HEK293 (cell line): ENCODE results near the gene YPEL1.

Experiments
- CTCF ChIA-PET: fragments of 350-600 bp; formaldehyde crosslinking; extraction: SDS; loops from one replicate; lab custom pipeline; 2021; ENCODE audit warnings: antibody characterized with exemption; lab: Yijun Ruan, JAX
- POLR2A ChIA-PET: fragments of 300-600 bp; formaldehyde crosslinking; extraction: SDS; loops from one replicate; lab custom pipeline; 2020; ENCODE audit warnings: antibody characterized with exemption, inconsistent platforms; lab: Yijun Ruan, JAX
- H3K27ac ChIP-seq: fragments of 200-500 bp; sonication (Bioruptor generic); 2 replicates; pipeline ENCODE4 v1.5.1; 2014; ENCODE audit warnings: low read depth, low read length, control low read depth, inconsistent platforms; ENCODE audit errors: extremely low read depth
- H3K36me3 ChIP-seq, 2 experiments: fragments of 200-500 bp in 1 of 2; sonication (Bioruptor generic) in 1 of 2; 1 replicate in 1 of 2; 2 replicates in 1 of 2; pipeline ENCODE4 v1.5.1; 2014 to 2017; ENCODE audit warnings: inconsistent platforms in 2 of 2, low read length in 2 of 2; ENCODE audit not compliant: control insufficient read depth in 2 of 2, insufficient read depth in 1 of 2
- H3K4me1 ChIP-seq: fragments of 200-500 bp; sonication (Bioruptor generic); 2 replicates; pipeline ENCODE4 v1.5.1; 2014; ENCODE audit warnings: mild to moderate bottlenecking, low read length, inconsistent platforms; ENCODE audit not compliant: control insufficient read depth, insufficient read depth
- H3K4me3 ChIP-seq: 2 replicates; pipeline ENCODE4 v1.5.1; 2011; ENCODE audit warnings: low read depth, mild to moderate bottlenecking, control low read depth, low read length, moderate library complexity
- H3K9me3 ChIP-seq: fragments of 200-500 bp; sonication (Bioruptor generic); 2 replicates; pipeline ENCODE4 v1.5.1; 2014; ENCODE audit warnings: low read depth, low read length, inconsistent platforms; ENCODE audit not compliant: control insufficient read depth, insufficient read depth
- KLF8 ChIP-seq: fragments of 450-650 bp; formaldehyde crosslinking; IDR thresholded peaks from 2 replicates; pipeline ENCODE4 v1.5.1; 2016; ENCODE audit warnings: missing biosample characterization, missing genetic modification characterization
- YY1 ChIP-seq: fragments of 450-650 bp; formaldehyde crosslinking; IDR thresholded peaks from 2 replicates; pipeline ENCODE4 v1.5.1; 2018; ENCODE audit warnings: missing biosample characterization, missing genetic modification characterization
- ZBTB48 ChIP-seq: fragments of 450-650 bp; formaldehyde crosslinking; IDR thresholded peaks from 2 replicates; pipeline ENCODE4 v1.5.1; 2016; ENCODE audit warnings: missing biosample characterization, missing genetic modification characterization
- ZEB2 ChIP-seq: fragments of 450-650 bp; formaldehyde crosslinking; IDR thresholded peaks from 2 replicates; pipeline ENCODE4 v1.5.1; 2016; ENCODE audit warnings: missing biosample characterization, missing genetic modification characterization
- ZFP3 ChIP-seq: fragments of 450-650 bp; formaldehyde crosslinking; IDR thresholded peaks from 2 replicates; pipeline ENCODE4 v1.5.1; 2016; ENCODE audit warnings: low read depth, missing biosample characterization, missing genetic modification characterization
- ZFP41 ChIP-seq: fragments of 450-650 bp; formaldehyde crosslinking; IDR thresholded peaks from 2 replicates; pipeline ENCODE4 v1.5.1; 2016; ENCODE audit warnings: missing biosample characterization, missing genetic modification characterization, borderline replicate concordance
- ZFP69B ChIP-seq: fragments of 450-650 bp; formaldehyde crosslinking; IDR thresholded peaks from 2 replicates; pipeline ENCODE4 v1.5.1; 2016; ENCODE audit warnings: missing biosample characterization, missing genetic modification characterization
- ZNF10 ChIP-seq: fragments of 450-650 bp; formaldehyde crosslinking; IDR thresholded peaks from 2 replicates; pipeline ENCODE4 v1.5.1; 2017; ENCODE audit warnings: missing biosample characterization, missing genetic modification characterization
- ZNF114 ChIP-seq: fragments of 450-650 bp; formaldehyde crosslinking; IDR thresholded peaks from 2 replicates; pipeline ENCODE4 v1.5.0; 2017; ENCODE audit warnings: missing biosample characterization, missing genetic modification characterization
- ZNF132 ChIP-seq: fragments of 450-650 bp; formaldehyde crosslinking; IDR thresholded peaks from 2 replicates; pipeline ENCODE4 v1.5.1; 2017; ENCODE audit warnings: missing biosample characterization, missing genetic modification characterization, borderline replicate concordance
- ZNF19 ChIP-seq: fragments of 450-650 bp; formaldehyde crosslinking; IDR thresholded peaks from 2 replicates; pipeline ENCODE4; 2016; ENCODE audit warnings: missing biosample characterization, missing genetic modification characterization, low read depth
- ZNF211 ChIP-seq: fragments of 450-650 bp; formaldehyde crosslinking; IDR thresholded peaks from 2 replicates; pipeline ENCODE4 v1.5.1; 2016; ENCODE audit warnings: low read depth, missing biosample characterization, missing genetic modification characterization
- ZNF214 ChIP-seq: fragments of 450-650 bp; formaldehyde crosslinking; IDR thresholded peaks from 2 replicates; pipeline ENCODE4 v1.5.1; 2017; ENCODE audit warnings: missing biosample characterization, mild to moderate bottlenecking, missing genetic modification characterization, borderline replicate concordance
- ZNF350 ChIP-seq: fragments of 450-650 bp; formaldehyde crosslinking; IDR thresholded peaks from 2 replicates; pipeline ENCODE4 v1.5.0; 2017; ENCODE audit warnings: missing biosample characterization, mild to moderate bottlenecking, missing genetic modification characterization
- ZNF366 ChIP-seq: fragments of 450-650 bp; formaldehyde crosslinking; conservative IDR thresholded peaks from 2 replicates; pipeline ENCODE4 v1.5.1; 2016; ENCODE audit warnings: missing biosample characterization, missing genetic modification characterization
- ZNF391 ChIP-seq: fragments of 450-650 bp; formaldehyde crosslinking; IDR thresholded peaks from 2 replicates; pipeline ENCODE4 v1.5.1; 2016; ENCODE audit warnings: low read depth, missing biosample characterization, missing genetic modification characterization, borderline replicate concordance
- ZNF514 ChIP-seq: fragments of 450-650 bp; formaldehyde crosslinking; IDR thresholded peaks from 2 replicates; pipeline ENCODE4 v1.5.1; 2016; ENCODE audit warnings: missing biosample characterization, missing genetic modification characterization
- ZNF529 ChIP-seq: fragments of 450-650 bp; formaldehyde crosslinking; IDR thresholded peaks from 2 replicates; pipeline ENCODE4 v1.5.1; 2017; ENCODE audit warnings: missing genetic modification characterization, missing biosample characterization; ENCODE audit not compliant: insufficient replicate concordance
- ZNF600 ChIP-seq: fragments of 450-650 bp; formaldehyde crosslinking; IDR thresholded peaks from 2 replicates; pipeline ENCODE4 v1.5.1; 2016; ENCODE audit warnings: missing biosample characterization, missing genetic modification characterization
- ZNF629 ChIP-seq: fragments of 450-650 bp; formaldehyde crosslinking; IDR thresholded peaks from 2 replicates; pipeline ENCODE4 v1.5.1; 2017; ENCODE audit warnings: missing biosample characterization, missing genetic modification characterization
- ZNF677 ChIP-seq: fragments of 450-650 bp; IDR thresholded peaks from 2 replicates; pipeline ENCODE4 v1.5.0; 2018; ENCODE audit warnings: missing biosample characterization, mild to moderate bottlenecking, missing genetic modification characterization, moderate library complexity
- ZNF707 ChIP-seq: fragments of 450-650 bp; formaldehyde crosslinking; IDR thresholded peaks from 2 replicates; pipeline ENCODE4 v1.5.1; 2016; ENCODE audit warnings: missing biosample characterization, missing genetic modification characterization
- ZNF76 ChIP-seq: fragments of 450-650 bp; formaldehyde crosslinking; IDR thresholded peaks from 2 replicates; pipeline ENCODE4; 2016; ENCODE audit warnings: low read depth, missing biosample characterization, missing genetic modification characterization, borderline replicate concordance
- TF ChIP-seq, protein P1 (sequence below): fragments of 450-650 bp; formaldehyde crosslinking; IDR thresholded peaks from 2 replicates; pipeline ENCODE4 v1.5.1; 2017; ENCODE audit warnings: missing biosample characterization, missing genetic modification characterization
- TF ChIP-seq, protein P2 (sequence below): fragments of 450-650 bp; formaldehyde crosslinking; IDR thresholded peaks from 2 replicates; pipeline ENCODE4 v1.5.1; 2016; ENCODE audit warnings: missing biosample characterization, missing genetic modification characterization
- TF ChIP-seq, protein P3 (sequence below): fragments of 450-650 bp; formaldehyde crosslinking; IDR thresholded peaks from 2 replicates; pipeline ENCODE4 v1.5.1; 2016; ENCODE audit warnings: missing biosample characterization, missing genetic modification characterization
- TF ChIP-seq, protein P4 (sequence below): fragments of 450-650 bp; formaldehyde crosslinking; IDR thresholded peaks from 2 replicates; pipeline ENCODE4 v1.5.1; 2017; ENCODE audit warnings: missing biosample characterization, missing genetic modification characterization

YPEL1 gene

DNA sequence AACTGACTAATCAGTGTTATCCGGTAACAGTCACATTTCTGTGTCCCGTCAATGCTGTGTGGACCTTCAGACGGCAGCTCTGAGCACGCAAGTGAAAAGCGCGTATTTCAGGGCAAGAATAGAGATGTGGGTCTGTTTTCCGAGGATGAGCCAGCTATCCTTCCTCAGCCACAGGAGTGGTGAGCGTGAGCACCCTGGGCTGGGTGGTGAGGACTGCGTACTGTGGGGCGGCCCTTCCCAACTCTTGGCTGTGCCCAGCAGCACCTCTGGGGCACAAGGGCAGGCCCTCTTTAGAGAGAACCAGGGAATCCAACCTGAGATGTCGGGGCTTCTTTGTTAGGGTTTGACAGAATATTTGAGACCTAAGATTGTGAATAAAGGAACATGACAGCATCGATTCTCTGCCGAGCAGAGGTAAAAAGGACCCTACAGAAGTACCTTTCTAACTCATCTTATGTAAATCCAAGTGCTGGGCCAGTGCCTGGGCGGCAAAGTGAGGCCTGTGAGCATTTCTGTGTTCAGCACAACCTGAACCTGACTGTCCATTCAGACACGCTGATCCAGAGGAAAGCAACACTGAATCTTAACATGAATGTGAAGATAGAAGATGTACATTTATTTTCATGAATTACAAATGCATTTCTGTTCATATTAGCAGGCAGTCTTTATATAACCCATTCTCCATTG lies 26.5 kb upstream of the YPEL1 start (continued):
- TF ChIP-seq YY1 (tag by site-specific recombination) (no peak), ZNF600 (no peak)

DNA sequence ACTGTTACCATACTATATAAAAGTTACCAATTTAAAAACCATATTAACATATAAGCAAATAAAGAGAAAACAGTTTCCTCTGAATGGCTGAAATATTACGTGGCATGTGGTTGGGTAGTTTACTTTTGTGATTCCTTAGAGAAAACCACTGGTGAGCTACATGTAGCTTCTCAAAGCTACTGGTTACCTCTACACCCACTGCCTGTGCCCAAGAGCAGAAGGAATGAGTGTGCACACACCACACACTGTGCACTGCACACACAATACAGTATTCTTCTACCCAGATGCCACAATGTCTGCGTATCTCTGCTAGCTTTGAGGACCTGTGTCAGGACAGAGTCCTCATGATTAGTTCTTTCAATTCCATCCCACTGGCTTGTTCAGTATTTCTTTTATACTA lies 25.5 kb upstream of the YPEL1 start:
- ChIA-PET POLR2A (interaction anchor here (1.2 to 1.8 kb wide), 3 partner anchors 26 to 221 kb away, joined by 3 to 12 read pairs (median 3); partner anchors contain the start of genes TOP3B and YPEL1), CTCF (interaction anchor here (0.7 to 1.7 kb wide), 3 partner anchors 10 to 178 kb away, joined by 3 to 9 read pairs (median 8); no protein-coding TSS in a partner anchor)
- Histone ChIP-seq H3K27ac (no peak overlapping the region), H3K4me1 (0 out of 2 replicates have a peak, but pooled peaks cover 3% of the 10 kb centered on the region), H3K4me3 (no peak overlapping the region), H3K9me3 (no peaks in the 10 kb centered on the region), H3K36me3 (peaks cover 0 to 80% of the 10 kb centered on the region in 2 experiments; a peak in 1 of 3 replicates)
- TF ChIP-seq ZNF707 (tag by site-specific recombination): no peak
- TF ChIP-seq ZNF19: no peak
- TF ChIP-seq ZNF132 (tag by site-specific recombination): no peak
- TF ChIP-seq ZNF350 (tag by site-specific recombination): no peak
- TF ChIP-seq, protein P1, sequence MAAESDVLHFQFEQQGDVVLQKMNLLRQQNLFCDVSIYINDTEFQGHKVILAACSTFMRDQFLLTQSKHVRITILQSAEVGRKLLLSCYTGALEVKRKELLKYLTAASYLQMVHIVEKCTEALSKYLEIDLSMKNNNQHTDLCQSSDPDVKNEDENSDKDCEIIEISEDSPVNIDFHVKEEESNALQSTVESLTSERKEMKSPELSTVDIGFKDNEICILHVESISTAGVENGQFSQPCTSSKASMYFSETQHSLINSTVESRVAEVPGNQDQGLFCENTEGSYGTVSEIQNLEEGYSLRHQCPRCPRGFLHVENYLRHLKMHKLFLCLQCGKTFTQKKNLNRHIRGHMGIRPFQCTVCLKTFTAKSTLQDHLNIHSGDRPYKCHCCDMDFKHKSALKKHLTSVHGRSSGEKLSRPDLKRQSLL (tag by site-specific recombination): no peak
- TF ChIP-seq ZFP41 (tag by site-specific recombination): no peak
- TF ChIP-seq, protein P2, sequence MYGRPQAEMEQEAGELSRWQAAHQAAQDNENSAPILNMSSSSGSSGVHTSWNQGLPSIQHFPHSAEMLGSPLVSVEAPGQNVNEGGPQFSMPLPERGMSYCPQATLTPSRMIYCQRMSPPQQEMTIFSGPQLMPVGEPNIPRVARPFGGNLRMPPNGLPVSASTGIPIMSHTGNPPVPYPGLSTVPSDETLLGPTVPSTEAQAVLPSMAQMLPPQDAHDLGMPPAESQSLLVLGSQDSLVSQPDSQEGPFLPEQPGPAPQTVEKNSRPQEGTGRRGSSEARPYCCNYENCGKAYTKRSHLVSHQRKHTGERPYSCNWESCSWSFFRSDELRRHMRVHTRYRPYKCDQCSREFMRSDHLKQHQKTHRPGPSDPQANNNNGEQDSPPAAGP (tag by site-specific recombination): no peak
- TF ChIP-seq ZNF629 (tag by site-specific recombination): no peak
- no peak for TF ChIP-seq ZNF10 (tag by site-specific recombination)
- no peak for TF ChIP-seq KLF8 (tag by site-specific recombination)

DNA sequence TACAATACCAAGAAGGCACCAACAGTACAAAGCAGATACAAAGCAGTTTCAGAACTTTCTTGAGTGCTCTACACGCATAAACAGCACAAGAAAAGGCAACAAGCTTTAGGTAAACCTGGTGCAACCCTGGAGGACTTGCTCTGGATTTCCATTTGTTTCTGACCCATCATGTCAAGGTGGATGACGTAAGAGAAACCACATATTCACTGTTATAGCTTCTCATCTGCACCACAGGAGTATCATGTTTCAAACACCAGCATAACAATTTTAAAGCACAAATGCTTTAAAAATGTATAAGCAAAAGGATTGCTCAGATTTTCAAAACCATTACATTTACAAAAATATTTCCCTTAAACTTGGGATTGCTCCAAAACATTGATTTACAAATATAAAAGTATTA lies 25.0 kb upstream of the YPEL1 start:
- CTCF ChIA-PET: interaction anchor here (1.0 to 1.7 kb wide), 2 partner anchors 10 to 178 kb away, joined by 8 to 9 read pairs; no protein-coding TSS in a partner anchor
- H3K36me3 ChIP-seq: peaks cover 0 to 75% of the 10 kb centered on the region in 2 experiments; a peak in 1 of 3 replicates
- POLR2A ChIA-PET: interaction anchor here (1.3 to 1.8 kb wide), 2 partner anchors 25 to 103 kb away, joined by 3 to 12 read pairs; partner anchors contain the start of gene YPEL1
- TF ChIP-seq, protein P3, sequence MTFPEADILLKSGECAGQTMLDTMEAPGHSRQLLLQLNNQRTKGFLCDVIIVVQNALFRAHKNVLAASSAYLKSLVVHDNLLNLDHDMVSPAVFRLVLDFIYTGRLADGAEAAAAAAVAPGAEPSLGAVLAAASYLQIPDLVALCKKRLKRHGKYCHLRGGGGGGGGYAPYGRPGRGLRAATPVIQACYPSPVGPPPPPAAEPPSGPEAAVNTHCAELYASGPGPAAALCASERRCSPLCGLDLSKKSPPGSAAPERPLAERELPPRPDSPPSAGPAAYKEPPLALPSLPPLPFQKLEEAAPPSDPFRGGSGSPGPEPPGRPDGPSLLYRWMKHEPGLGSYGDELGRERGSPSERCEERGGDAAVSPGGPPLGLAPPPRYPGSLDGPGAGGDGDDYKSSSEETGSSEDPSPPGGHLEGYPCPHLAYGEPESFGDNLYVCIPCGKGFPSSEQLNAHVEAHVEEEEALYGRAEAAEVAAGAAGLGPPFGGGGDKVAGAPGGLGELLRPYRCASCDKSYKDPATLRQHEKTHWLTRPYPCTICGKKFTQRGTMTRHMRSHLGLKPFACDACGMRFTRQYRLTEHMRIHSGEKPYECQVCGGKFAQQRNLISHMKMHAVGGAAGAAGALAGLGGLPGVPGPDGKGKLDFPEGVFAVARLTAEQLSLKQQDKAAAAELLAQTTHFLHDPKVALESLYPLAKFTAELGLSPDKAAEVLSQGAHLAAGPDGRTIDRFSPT (tag by site-specific recombination): no peak
- TF ChIP-seq ZNF211 (tag by site-specific recombination) (no peak), ZNF677 (tag by site-specific recombination) (no peak), ZEB2 (0 out of 2 replicates have a peak, but pooled peaks have one; percentile 38), ZNF214 (tag by site-specific recombination) (no peak), ZBTB48 (tag by site-specific recombination) (no peak), ZNF514 (tag by site-specific recombination) (no peak), KLF8 (tag by site-specific recombination) (peak; percentile 37; the same call in 1 of the 2 replicates), ZNF114 (tag by site-specific recombination) (no peak), ZNF132 (tag by site-specific recombination) (no peak), ZFP69B (tag by site-specific recombination) (peak; percentile 68), ZNF76 (tag by site-specific recombination) (no peak), ZNF391 (tag by site-specific recombination) (no peak), ZNF366 (tag by site-specific recombination) (peak; percentile 36; the same call in 1 of the 2 replicates), ZFP3 (tag by site-specific recombination) (no peak), ZNF529 (tag by site-specific recombination) (no peak)
- TF ChIP-seq, protein P4, sequence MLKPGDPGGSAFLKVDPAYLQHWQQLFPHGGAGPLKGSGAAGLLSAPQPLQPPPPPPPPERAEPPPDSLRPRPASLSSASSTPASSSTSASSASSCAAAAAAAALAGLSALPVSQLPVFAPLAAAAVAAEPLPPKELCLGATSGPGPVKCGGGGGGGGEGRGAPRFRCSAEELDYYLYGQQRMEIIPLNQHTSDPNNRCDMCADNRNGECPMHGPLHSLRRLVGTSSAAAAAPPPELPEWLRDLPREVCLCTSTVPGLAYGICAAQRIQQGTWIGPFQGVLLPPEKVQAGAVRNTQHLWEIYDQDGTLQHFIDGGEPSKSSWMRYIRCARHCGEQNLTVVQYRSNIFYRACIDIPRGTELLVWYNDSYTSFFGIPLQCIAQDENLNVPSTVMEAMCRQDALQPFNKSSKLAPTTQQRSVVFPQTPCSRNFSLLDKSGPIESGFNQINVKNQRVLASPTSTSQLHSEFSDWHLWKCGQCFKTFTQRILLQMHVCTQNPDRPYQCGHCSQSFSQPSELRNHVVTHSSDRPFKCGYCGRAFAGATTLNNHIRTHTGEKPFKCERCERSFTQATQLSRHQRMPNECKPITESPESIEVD (tag by site-specific recombination): peak; percentile 61

More for the DNA sequence above, 25.0 kb upstream of the YPEL1 start:
- Histone ChIP-seq H3K9me3 (no peaks in the 10 kb centered on the region), H3K4me3 (no peak overlapping the region), H3K4me1 (0 out of 2 replicates have a peak, but pooled peaks cover 3% of the 10 kb centered on the region), H3K27ac (no peak overlapping the region)
